ENCODE data around the gene OLR1. TPM values are rescaled to one million over a fixed set of nuclear protein-coding genes. Genes with fewer than 3 reads are reported as not detected.
"Not testable (repeated sequence)": the region's sequence is repeated elsewhere in the genome, so short reads cannot be mapped to it uniquely, and the experiment has no call there.

OLR1 gene
- not detected for total RNA-seq (ENCODE audit: unreplicated experiment)
- long read RNA-seq: 0 reads

DNA sequence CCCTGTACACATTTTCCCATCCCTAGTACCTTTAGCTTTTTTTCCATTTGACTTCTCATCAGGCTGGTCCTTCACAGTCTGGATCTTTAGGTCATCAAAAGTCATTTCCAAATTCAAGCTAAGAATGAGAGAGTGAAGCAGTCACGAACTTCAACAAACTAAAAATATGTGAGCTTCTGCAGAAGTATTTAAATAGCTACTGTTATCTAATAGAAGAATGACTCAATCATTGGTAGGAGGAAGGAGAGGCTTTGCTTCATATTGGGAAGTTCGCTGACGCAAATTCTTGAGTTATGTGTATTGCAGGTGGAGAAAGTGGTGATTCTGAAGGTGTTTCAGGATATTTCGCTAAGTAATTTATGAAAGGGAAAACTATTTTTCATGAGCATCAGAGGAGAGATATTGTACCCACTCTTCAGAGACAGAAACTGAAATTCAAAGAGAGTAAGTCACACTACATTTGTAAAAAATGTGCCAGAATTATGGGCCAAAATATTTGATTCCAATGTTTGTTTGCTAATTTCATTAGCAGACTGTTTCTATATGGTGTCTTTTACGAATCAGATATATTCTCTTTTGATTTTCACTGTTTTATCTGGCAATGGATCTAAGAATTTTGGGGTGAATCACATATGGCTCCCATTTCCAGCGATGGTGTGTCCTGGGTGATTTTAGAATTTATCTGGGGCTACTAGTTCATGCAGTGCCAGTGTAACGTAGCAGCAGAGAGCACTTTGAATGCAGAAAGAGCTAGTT lies at the start of gene OLR1:
Gene OLR1 (minus strand): TSS at position 160 of the 756 bp plus-strand sequence. CDS start 55 bp downstream, at position 105.
- H3K27me3 Mint-ChIP-seq (ENCODE audit: unreplicated experiment): no peaks in the 10 kb centered on the region
- H3K36me3 Mint-ChIP-seq (ENCODE audit: unreplicated experiment): no peaks in the 10 kb centered on the region
- H3K27ac Mint-ChIP-seq (ENCODE audit: unreplicated experiment): no peak within 1 kb of the TSS
- no peak within 1 kb of the TSS for H3K4me3 Mint-ChIP-seq (ENCODE audit: unreplicated experiment)
- H3K9me3 Mint-ChIP-seq (ENCODE audit: unreplicated experiment): no peaks in the 10 kb centered on the region
- DNase-seq: no peak
- TF ChIP-seq, protein P1, sequence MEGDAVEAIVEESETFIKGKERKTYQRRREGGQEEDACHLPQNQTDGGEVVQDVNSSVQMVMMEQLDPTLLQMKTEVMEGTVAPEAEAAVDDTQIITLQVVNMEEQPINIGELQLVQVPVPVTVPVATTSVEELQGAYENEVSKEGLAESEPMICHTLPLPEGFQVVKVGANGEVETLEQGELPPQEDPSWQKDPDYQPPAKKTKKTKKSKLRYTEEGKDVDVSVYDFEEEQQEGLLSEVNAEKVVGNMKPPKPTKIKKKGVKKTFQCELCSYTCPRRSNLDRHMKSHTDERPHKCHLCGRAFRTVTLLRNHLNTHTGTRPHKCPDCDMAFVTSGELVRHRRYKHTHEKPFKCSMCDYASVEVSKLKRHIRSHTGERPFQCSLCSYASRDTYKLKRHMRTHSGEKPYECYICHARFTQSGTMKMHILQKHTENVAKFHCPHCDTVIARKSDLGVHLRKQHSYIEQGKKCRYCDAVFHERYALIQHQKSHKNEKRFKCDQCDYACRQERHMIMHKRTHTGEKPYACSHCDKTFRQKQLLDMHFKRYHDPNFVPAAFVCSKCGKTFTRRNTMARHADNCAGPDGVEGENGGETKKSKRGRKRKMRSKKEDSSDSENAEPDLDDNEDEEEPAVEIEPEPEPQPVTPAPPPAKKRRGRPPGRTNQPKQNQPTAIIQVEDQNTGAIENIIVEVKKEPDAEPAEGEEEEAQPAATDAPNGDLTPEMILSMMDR (IDR thresholded peaks at IDR 0.05; ENCODE audit: partially characterized antibody, unreplicated experiment): no peak
- H3K4me1 Mint-ChIP-seq (ENCODE audit: low read depth, unreplicated experiment): no peaks in the 10 kb centered on the region

DNA sequence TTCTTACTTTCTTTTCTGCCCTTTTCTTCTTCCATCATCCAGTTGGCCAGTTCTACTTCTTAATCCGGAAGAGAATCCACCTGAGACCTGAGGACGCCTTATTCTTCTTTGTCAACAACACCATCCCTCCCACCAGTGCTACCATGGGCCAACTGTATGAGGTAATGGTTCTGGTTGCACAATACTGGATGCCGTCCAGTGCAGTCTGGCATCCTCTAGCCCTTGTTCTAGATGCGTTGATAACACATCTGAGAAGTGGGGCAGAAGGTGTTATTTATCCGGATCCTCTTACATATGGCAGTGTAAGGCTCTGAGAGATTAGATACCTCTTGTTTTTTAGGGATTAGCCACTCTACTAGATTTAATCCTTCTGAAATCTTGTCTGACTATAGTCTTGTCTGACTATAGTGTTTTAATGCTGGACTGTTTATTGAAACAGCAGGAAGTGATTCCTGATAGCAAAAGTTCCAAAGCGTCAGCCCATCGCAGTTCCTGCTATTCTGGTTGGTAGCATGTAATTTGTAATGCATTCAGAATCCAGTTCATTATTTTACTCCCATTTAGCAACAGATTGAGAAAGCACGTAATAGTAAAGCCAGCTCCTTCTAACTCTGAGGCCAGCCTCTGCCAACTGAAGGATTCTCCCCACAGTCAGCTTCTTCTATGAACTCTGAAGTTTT lies 48.6 kb upstream of the OLR1 start:
- H3K4me3 Mint-ChIP-seq (ENCODE audit: unreplicated experiment): no peak overlapping the region
- peaks cover 2% of the 10 kb centered on the region for H3K4me1 Mint-ChIP-seq (ENCODE audit: low read depth, unreplicated experiment)
- H3K27me3 Mint-ChIP-seq (ENCODE audit: unreplicated experiment): peaks cover 5% of the 10 kb centered on the region
- no peaks in the 10 kb centered on the region for H3K9me3 Mint-ChIP-seq (ENCODE audit: unreplicated experiment)
- H3K27ac Mint-ChIP-seq (ENCODE audit: unreplicated experiment): no peak overlapping the region
- H3K36me3 Mint-ChIP-seq (ENCODE audit: unreplicated experiment): peaks cover 10% of the 10 kb centered on the region
- no peak for DNase-seq
- TF ChIP-seq, protein P1 (IDR thresholded peaks at IDR 0.05; ENCODE audit: partially characterized antibody, unreplicated experiment): no peak

DNA sequence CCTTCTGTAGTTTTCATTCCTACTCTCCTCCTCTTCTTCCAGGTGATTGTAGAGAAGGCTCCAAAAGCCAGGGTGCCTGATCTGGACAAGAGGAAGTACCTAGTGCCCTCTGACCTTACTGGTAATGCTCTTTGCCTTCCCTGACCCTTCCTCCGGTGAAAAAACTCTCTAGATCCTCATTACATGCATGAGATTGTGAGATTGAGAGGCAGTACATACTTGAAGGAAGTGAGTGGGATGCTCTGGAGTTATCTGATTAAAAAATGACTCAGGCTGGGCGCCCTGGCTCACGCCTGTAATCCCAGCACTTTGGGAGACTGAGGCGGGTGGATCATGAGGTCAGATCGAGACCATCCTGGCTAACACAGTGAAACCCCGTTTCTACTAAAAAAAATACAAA lies 46.1 kb upstream of the OLR1 start:
- peaks cover 7% of the 10 kb centered on the region for H3K4me1 Mint-ChIP-seq (ENCODE audit: low read depth, unreplicated experiment)
- peaks cover 4% of the 10 kb centered on the region for H3K27me3 Mint-ChIP-seq (ENCODE audit: unreplicated experiment)
- peaks cover 5% of the 10 kb centered on the region for H3K36me3 Mint-ChIP-seq (ENCODE audit: unreplicated experiment)
- peaks cover 4% of the 10 kb centered on the region for H3K9me3 Mint-ChIP-seq (ENCODE audit: unreplicated experiment)
- TF ChIP-seq, protein P1 (IDR thresholded peaks at IDR 0.05; ENCODE audit: partially characterized antibody, unreplicated experiment): no peak
- no peak overlapping the region for H3K4me3 Mint-ChIP-seq (ENCODE audit: unreplicated experiment)
- no peak for DNase-seq
- no peak overlapping the region for H3K27ac Mint-ChIP-seq (ENCODE audit: unreplicated experiment)

DNA sequence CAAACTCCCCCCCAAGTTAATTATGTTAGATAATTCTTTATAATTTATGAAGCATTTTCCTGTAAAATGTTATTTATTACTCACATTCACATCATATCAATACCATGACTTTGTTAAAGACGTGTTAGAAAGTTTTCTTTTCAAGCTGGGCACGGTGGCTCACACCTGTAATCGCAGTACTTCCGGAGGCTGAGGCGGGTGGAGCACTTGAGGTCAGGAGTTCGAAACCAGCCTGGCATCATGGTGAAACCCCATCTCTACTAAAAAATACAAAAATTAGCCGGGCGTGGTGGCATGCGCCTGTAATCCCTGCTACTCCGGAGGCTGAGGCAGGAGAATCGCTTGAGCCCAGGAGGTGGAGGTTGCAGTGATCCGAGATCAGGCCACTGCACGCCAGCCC lies 44.0 kb upstream of the OLR1 start:
- DNase-seq; H3K27me3 Mint-ChIP-seq (ENCODE audit: unreplicated experiment); H3K4me1 Mint-ChIP-seq (ENCODE audit: low read depth, unreplicated experiment); H3K36me3 Mint-ChIP-seq (ENCODE audit: unreplicated experiment); H3K27ac Mint-ChIP-seq (ENCODE audit: unreplicated experiment); H3K4me3 Mint-ChIP-seq (ENCODE audit: unreplicated experiment): not testable (repeated sequence)
- H3K9me3 Mint-ChIP-seq (ENCODE audit: unreplicated experiment): peaks cover 11% of the 10 kb centered on the region

DNA sequence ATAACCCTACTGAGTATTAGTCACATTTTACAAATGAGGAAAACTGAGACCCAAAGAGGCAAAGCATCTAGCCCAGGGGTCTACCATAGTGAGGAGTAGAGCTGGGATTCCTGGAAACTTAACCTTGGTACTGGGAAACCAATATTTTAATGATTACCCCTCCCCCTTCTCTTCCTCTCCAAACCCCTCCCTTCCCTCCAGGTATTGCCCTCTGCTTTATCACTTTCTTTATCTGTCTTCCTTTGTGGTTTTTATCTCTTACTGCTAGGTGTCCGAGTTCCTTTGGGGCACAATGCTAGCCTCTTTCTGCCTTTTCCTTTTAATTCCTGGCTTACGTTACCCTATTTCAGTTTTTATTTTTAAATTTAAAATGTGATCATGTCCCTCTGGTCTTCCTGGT lies 43.5 kb upstream of the OLR1 start:
- H3K27me3 Mint-ChIP-seq (ENCODE audit: unreplicated experiment): peaks cover 7% of the 10 kb centered on the region
- peak overlapping the region; percentile 97 for H3K4me3 Mint-ChIP-seq (ENCODE audit: unreplicated experiment)
- H3K4me1 Mint-ChIP-seq (ENCODE audit: low read depth, unreplicated experiment): peaks cover 7% of the 10 kb centered on the region
- peaks cover 11% of the 10 kb centered on the region for H3K9me3 Mint-ChIP-seq (ENCODE audit: unreplicated experiment)
- no peak for DNase-seq
- H3K27ac Mint-ChIP-seq (ENCODE audit: unreplicated experiment): no peak overlapping the region
- H3K36me3 Mint-ChIP-seq (ENCODE audit: unreplicated experiment): no peaks in the 10 kb centered on the region
- TF ChIP-seq, protein P1 (IDR thresholded peaks at IDR 0.05; ENCODE audit: partially characterized antibody, unreplicated experiment): no peak

Data from glutamatergic neuron (in vitro differentiated cells).